Panc1 (cell line): Measurements from ENCODE around the gene SDK1. TPM values are rescaled to one million over a fixed set of nuclear protein-coding genes. Genes with fewer than 3 reads are reported as not detected.

ENCODE experiments used
- ATAC-seq: fragments of 200-7000 bp; cut with Tn5 transposase; 2 replicates; pipeline ENCODE4 v1.9.1; 2020; ENCODE audit warnings: mild to moderate bottlenecking, moderate library complexity
- BruUV-seq: library from RNA; stranded (reverse); fragments of 400-500 nt; replicated peaks from 2 replicates; lab custom pipeline; 2021; lab: Mats Ljungman, UMichigan
- CTCF ChIA-PET: fragments of 300-600 bp; sonication (Branson Sonifier 250); formaldehyde crosslinking; loops from one replicate; lab custom pipeline; 2022; ENCODE audit warnings: antibody characterized with exemption; lab: Charles Lee
- POLR2A ChIA-PET: fragments of 300-600 bp; sonication (Branson Sonifier 250); formaldehyde crosslinking; loops from one replicate; lab custom pipeline; 2022; ENCODE audit warnings: antibody characterized with exemption; lab: Charles Lee
- DNase-seq: peaks from one replicate; pipeline ENCODE4 v3.0.0-alpha.2; 2010; ENCODE audit warnings: low read depth, low spot score
- H3K27ac ChIP-seq: 2 replicates; pipeline ENCODE4 v1.5.1; 2011; ENCODE audit warnings: mild to moderate bottlenecking, low read length, inconsistent platforms
- H3K27me3 ChIP-seq: fragments of 200-500 bp; sonication (Bioruptor generic); 2 replicates; pipeline ENCODE4 v1.6.0; 2014; ENCODE audit warnings: low read length, inconsistent platforms; ENCODE audit not compliant: control insufficient read depth, insufficient read depth
- H3K36me3 ChIP-seq: fragments of 200-500 bp; sonication (Bioruptor generic); 2 replicates; pipeline ENCODE4 v1.5.1; 2014; ENCODE audit warnings: inconsistent platforms, mild to moderate bottlenecking, low read length, moderate library complexity; ENCODE audit not compliant: control insufficient read depth, insufficient read depth
- H3K4me1 ChIP-seq: 2 replicates; pipeline ENCODE4 v1.5.1; 2011; ENCODE audit warnings: inconsistent platforms, mild to moderate bottlenecking, low read length, moderate library complexity; ENCODE audit not compliant: control insufficient read depth, insufficient read depth
- H3K4me3 ChIP-seq, 2 experiments: 2 replicates each; pipeline ENCODE4 v1.5.1; 2011 to 2012; ENCODE audit warnings: low read depth in 2 of 2, low read length in 2 of 2, mild to moderate bottlenecking in 2 of 2, inconsistent platforms in 1 of 2, moderate library complexity in 1 of 2
- H3K9me3 ChIP-seq: fragments of 200-500 bp; sonication (Bioruptor generic); 2 replicates; pipeline ENCODE4 v1.5.1; 2014; ENCODE audit warnings: low read depth, mild to moderate bottlenecking, inconsistent platforms, low read length, moderate library complexity; ENCODE audit not compliant: control insufficient read depth, insufficient read depth
- CTCF ChIP-seq: fragments of 450-650 bp; IDR thresholded peaks from 2 replicates; pipeline ENCODE4 v1.5.1; 2017; ENCODE audit warnings: mild to moderate bottlenecking
- POLR2AphosphoS5 ChIP-seq: IDR thresholded peaks from 2 replicates; pipeline ENCODE4 v1.6.1; 2012; ENCODE audit warnings: mild to moderate bottlenecking, low read depth, low read length, moderate library complexity
- REST ChIP-seq, 2 experiments: IDR thresholded peaks; 2 replicates each; pipeline ENCODE4 v1.6.1; 2011 to 2012; ENCODE audit warnings: low read depth in 2 of 2, control low read depth in 1 of 2, low read length in 1 of 2, mild to moderate bottlenecking in 1 of 2, moderate library complexity in 1 of 2; ENCODE audit not compliant: insufficient read depth in 1 of 2
- SIN3A ChIP-seq: IDR thresholded peaks from 2 replicates; pipeline ENCODE4 v1.6.1; 2012; ENCODE audit warnings: low read depth, mild to moderate bottlenecking, low read length, moderate library complexity, borderline replicate concordance; ENCODE audit not compliant: insufficient read depth
- TCF7L2 ChIP-seq: IDR thresholded peaks from 2 replicates; pipeline ENCODE4 v1.6.1; 2011; ENCODE audit warnings: mild to moderate bottlenecking, low read depth, low read length, inconsistent platforms
- in situ Hi-C: cut with HindIII; loops from 2 replicates; pipeline ENCODE4 v1.10.0; 2016; ENCODE audit warnings: low sequenced_read_pairs, low pct_unique_long_range_greater_than_20kb
- intact Hi-C: fragments of 100-400 bp; cut with micrococcal nuclease; formaldehyde crosslinking; loops from one replicate; pipeline ENCODE4 v1.10.0; 2022; ENCODE audit not compliant: unreplicated experiment
- total RNA-seq: library from RNA; stranded (reverse); gene quantifications from one replicate; pipeline ENCODE4 v1.2.1, GENCODE V29; 2021; ENCODE audit not compliant: unreplicated experiment

The SDK1 gene
- total RNA-seq, 1 experiment from 2014 or later: 47.4 TPM

- H3K4me1 ChIP-seq: peaks cover 55% of the 10 kb centered on the region
- H3K36me3 ChIP-seq: no peaks in the 10 kb centered on the region
- no peaks in the 10 kb centered on the region for H3K9me3 ChIP-seq
- CTCF ChIA-PET: no interaction called here
- DNase-seq (no peak), ATAC-seq (no peak)
- H3K4me3 ChIP-seq: no peak overlapping the region
- peak overlapping the region; percentile 98 for H3K27ac ChIP-seq
- no peaks in the 10 kb centered on the region for H3K27me3 ChIP-seq
- POLR2A ChIA-PET: interaction anchor here (0.6 to 1.1 kb wide), 4 partner anchors 13 to 24 kb away, joined by 3 to 12 read pairs (median 7); no protein-coding TSS in a partner anchor
- intact Hi-C loops (loop anchor here (5.0 kb wide), 1 partner anchor 107 kb away; no protein-coding TSS in a partner anchor), in situ Hi-C loops (no loop called here)
- no TSS peak for BruUV-seq
- TF ChIP-seq CTCF (no peak), SIN3A (no peak), REST (IDR thresholded peaks at IDR 0.05; ENCODE audit: insufficient read depth in 1 of 2, low read depth in 2 of 2, low read length in 1 of 2) (no peak), POLR2AphosphoS5 (no peak)
Observed at GRCh38 chr7:3589752-3590151, 288.7 kb downstream of the SDK1 start.

GRCh38 chr7:3591219-3591618 is 290.2 kb downstream of the SDK1 start:
- TF ChIP-seq CTCF: no peak
- no peak for TF ChIP-seq POLR2AphosphoS5
- TF ChIP-seq TCF7L2: peak; percentile 89
- TF ChIP-seq SIN3A: 0 out of 2 replicates have a peak, but pooled peaks have one; percentile 24
- no peak for TF ChIP-seq REST (IDR thresholded peaks at IDR 0.05; ENCODE audit: insufficient read depth in 1 of 2, low read depth in 2 of 2, low read length in 1 of 2)
- peak overlapping the region; percentile 98 for H3K27ac ChIP-seq
- DNase-seq: no peak
- 0 out of 2 replicates have a peak, but pooled peaks have one; percentile 5 for ATAC-seq
- intact Hi-C loops: loop anchor here (5.0 kb wide), 1 partner anchor 109 kb away; no protein-coding TSS in a partner anchor
- H3K36me3 ChIP-seq: no peaks in the 10 kb centered on the region
- in situ Hi-C loops: no loop called here
- POLR2A ChIA-PET: interaction anchor here (0.6 kb wide), 1 partner anchor 308 kb away, joined by 11 read pairs; no protein-coding TSS in a partner anchor
- no TSS peak for BruUV-seq
- CTCF ChIA-PET: interaction anchor here (0.5 to 0.7 kb wide), 3 partner anchors 18 to 291 kb away, joined by 3 to 7 read pairs (median 3); no protein-coding TSS in a partner anchor
- no peaks in the 10 kb centered on the region for H3K27me3 ChIP-seq
- H3K4me1 ChIP-seq: peaks cover 56% of the 10 kb centered on the region
- peak overlapping the region in 1 of 2 experiments; percentile 60; a peak in 2 of 4 replicates for H3K4me3 ChIP-seq
- no peaks in the 10 kb centered on the region for H3K9me3 ChIP-seq
